CD4-positive, alpha-beta T cell (primary cell): ENCODE measurements around the gene RPP25L. TPM values are rescaled to one million over a fixed set of nuclear protein-coding genes. Genes with fewer than 3 reads are reported as not detected.

Experiments
- ATAC-seq: fragments of 200-7000 bp; cut with Tn5 transposase; one replicate; pipeline ENCODE4 v1.10.0; 2022; ENCODE audit warnings: mild to moderate bottlenecking; ENCODE audit not compliant: poor library complexity
- CTCF ChIA-PET: fragments of 350-600 bp; sonication (Branson Sonifier 250); formaldehyde crosslinking; loops from one replicate; lab custom pipeline; 2021; ENCODE audit warnings: antibody characterized with exemption, inconsistent platforms; lab: Charles Lee
- POLR2A ChIA-PET: fragments of 350-600 bp; sonication (Branson Sonifier 250); formaldehyde crosslinking; loops from one replicate; lab custom pipeline; 2021; ENCODE audit warnings: antibody characterized with exemption, inconsistent platforms; lab: Charles Lee
- DNase-seq, 14 experiments: peaks; one replicate each; pipeline ENCODE4 v3.0.0-alpha.2; 2013 to 2020; ENCODE audit warnings: mixed read lengths in 2 of 14
- H3K27ac ChIP-seq, 2 donors: one replicate each; pipeline versions ENCODE4 v1.5.1 to v1.7.0; 2013; ENCODE audit warnings: low read length in 2 of 2, low read depth in 1 of 2, mild to moderate bottlenecking in 1 of 2
- H3K27me3 ChIP-seq, 2 experiments: 1 replicate in 1 of 2; 2 replicates in 1 of 2; pipeline versions ENCODE4 v1.6.1 to v1.7.0; 2013; ENCODE audit warnings: low read length in 2 of 2, control low read depth in 1 of 2, mild to moderate bottlenecking in 1 of 2, moderate library complexity in 1 of 2; ENCODE audit not compliant: insufficient read depth in 2 of 2, control insufficient read depth in 1 of 2
- H3K36me3 ChIP-seq: one replicate; pipeline ENCODE4 v1.6.1; 2013; ENCODE audit warnings: low read length, control low read depth; ENCODE audit not compliant: insufficient read depth
- H3K4me1 ChIP-seq: one replicate; pipeline ENCODE4 v1.6.1; 2013; ENCODE audit warnings: low read length, control low read depth; ENCODE audit not compliant: insufficient read depth
- H3K4me3 ChIP-seq: one replicate; pipeline ENCODE4 v1.5.1; 2013; ENCODE audit warnings: mild to moderate bottlenecking, low read length, moderate library complexity
- H3K9me3 ChIP-seq, 2 experiments: 1 replicate in 1 of 2; 2 replicates in 1 of 2; pipeline versions ENCODE4 v1.6.1 to v1.7.0; 2013; ENCODE audit warnings: low read length in 2 of 2, mild to moderate bottlenecking in 2 of 2, control low read depth in 1 of 2, moderate library complexity in 1 of 2; ENCODE audit not compliant: control insufficient read depth in 1 of 2, insufficient read depth in 1 of 2
- H3K27ac Mint-ChIP-seq: one replicate; pipeline ENCODE4 v1.8.0; 2020; ENCODE audit warnings: mixed read lengths
- H3K27me3 Mint-ChIP-seq: one replicate; pipeline ENCODE4 v1.8.0; 2021; ENCODE audit warnings: mixed read lengths
- H3K36me3 Mint-ChIP-seq: one replicate; pipeline ENCODE4 v1.8.0; 2021; ENCODE audit warnings: low read depth, mixed read lengths
- H3K4me1 Mint-ChIP-seq: one replicate; pipeline ENCODE4 v1.8.0; 2021; ENCODE audit warnings: low read depth, mixed read lengths
- H3K4me3 Mint-ChIP-seq: one replicate; pipeline ENCODE4 v1.8.0; 2020; ENCODE audit warnings: mild to moderate bottlenecking, mixed read lengths
- H3K9me3 Mint-ChIP-seq: one replicate; pipeline ENCODE4 v1.8.0; 2020; ENCODE audit warnings: mixed read lengths
- intact Hi-C, 2 experiments: fragments of 100-400 bp; cut with DNase I in 1 of 2; cut with micrococcal nuclease in 1 of 2; formaldehyde crosslinking; loops; one replicate each; pipeline versions ENCODE4 v1.15.1 to v1.9.0; 2023 to 2025; cut with DNase I, micrococcal nuclease
- total RNA-seq, 174 experiments: library from RNA in 2 of 174; stranded (reverse) in 2 of 174; gene quantifications; one replicate each; pipeline ENCODE4 v1.2.3 and lab custom pipeline; 2021 to 2026
- TF ChIP-seq, protein P1 (sequence below): fragments of 200-600 bp; IDR thresholded peaks from one replicate; pipeline ENCODE4 v1.8.0; 2022; ENCODE audit warnings: antibody characterized with exemption, mild to moderate bottlenecking

RPP25L gene
- total RNA-seq, 2 experiments from 2014 or later, result 4.6 to 5.7 TPM

DNA sequence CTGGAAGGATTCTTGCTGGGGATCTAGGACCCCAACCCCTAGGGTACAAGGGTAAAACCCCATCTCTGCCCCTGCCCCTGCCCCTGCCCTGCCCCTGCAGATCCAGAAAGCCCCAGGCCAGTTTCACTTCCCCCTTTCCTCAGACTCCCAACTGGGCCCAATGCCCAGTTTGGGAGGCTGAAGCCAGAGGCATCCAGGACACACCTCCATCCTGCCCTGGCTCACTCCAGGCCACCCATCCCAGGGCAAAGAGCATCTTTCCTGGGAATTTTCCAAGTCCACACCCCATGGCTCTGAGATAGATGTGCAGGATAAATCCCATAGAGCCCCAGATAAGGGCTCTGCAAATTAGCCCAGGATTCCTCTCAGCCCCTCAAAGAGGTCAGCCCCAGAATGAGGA lies 39.8 kb downstream of the RPP25L start:
- peaks cover 16 to 17% of the 10 kb centered on the region in 2 experiments for H3K27me3 ChIP-seq
- ChIA-PET CTCF (no interaction called here), POLR2A (no interaction called here)
- H3K4me3 Mint-ChIP-seq, result no peak overlapping the region
- ATAC-seq (no peak), DNase-seq (no peak)
- H3K9me3 ChIP-seq, result peaks cover 0 to 10% of the 10 kb centered on the region in 2 experiments
- TF ChIP-seq, protein P1, sequence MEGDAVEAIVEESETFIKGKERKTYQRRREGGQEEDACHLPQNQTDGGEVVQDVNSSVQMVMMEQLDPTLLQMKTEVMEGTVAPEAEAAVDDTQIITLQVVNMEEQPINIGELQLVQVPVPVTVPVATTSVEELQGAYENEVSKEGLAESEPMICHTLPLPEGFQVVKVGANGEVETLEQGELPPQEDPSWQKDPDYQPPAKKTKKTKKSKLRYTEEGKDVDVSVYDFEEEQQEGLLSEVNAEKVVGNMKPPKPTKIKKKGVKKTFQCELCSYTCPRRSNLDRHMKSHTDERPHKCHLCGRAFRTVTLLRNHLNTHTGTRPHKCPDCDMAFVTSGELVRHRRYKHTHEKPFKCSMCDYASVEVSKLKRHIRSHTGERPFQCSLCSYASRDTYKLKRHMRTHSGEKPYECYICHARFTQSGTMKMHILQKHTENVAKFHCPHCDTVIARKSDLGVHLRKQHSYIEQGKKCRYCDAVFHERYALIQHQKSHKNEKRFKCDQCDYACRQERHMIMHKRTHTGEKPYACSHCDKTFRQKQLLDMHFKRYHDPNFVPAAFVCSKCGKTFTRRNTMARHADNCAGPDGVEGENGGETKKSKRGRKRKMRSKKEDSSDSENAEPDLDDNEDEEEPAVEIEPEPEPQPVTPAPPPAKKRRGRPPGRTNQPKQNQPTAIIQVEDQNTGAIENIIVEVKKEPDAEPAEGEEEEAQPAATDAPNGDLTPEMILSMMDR, result no peak
- no peaks in the 10 kb centered on the region for H3K36me3 ChIP-seq
- H3K4me3 ChIP-seq, result no peak overlapping the region
- peaks cover under 1% of the 10 kb centered on the region for H3K4me1 Mint-ChIP-seq
- H3K9me3 Mint-ChIP-seq, result no peaks in the 10 kb centered on the region
- H3K27me3 Mint-ChIP-seq, result peaks cover 76% of the 10 kb centered on the region
- no peaks in the 10 kb centered on the region for H3K36me3 Mint-ChIP-seq
- intact Hi-C loops, result no loop called here
- no peaks in the 10 kb centered on the region for H3K4me1 ChIP-seq
- no peak overlapping the region for H3K27ac ChIP-seq
- no peak overlapping the region for H3K27ac Mint-ChIP-seq

DNA sequence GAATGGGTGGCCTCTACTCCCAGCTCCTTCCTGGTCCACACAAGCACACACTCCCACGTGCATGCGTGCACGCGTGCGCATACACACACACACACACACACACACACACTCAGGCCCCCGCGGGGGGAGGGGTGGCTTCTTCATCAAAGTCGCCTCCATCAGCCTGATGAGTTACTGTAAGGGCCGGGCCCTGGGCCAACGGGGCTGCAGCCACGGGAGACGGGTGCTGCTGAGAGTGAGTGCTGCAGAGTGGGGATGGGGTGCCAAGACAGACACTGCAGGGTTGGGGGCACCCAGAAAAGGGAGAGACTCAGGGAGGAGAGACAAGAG lies 40.5 kb downstream of the RPP25L start:
- POLR2A ChIA-PET, result no interaction called here
- Histone ChIP-seq H3K4me3 (no peak overlapping the region), H3K36me3 (no peaks in the 10 kb centered on the region), H3K27ac (no peak overlapping the region), H3K27me3 (peaks cover 12 to 15% of the 10 kb centered on the region in 2 experiments), H3K4me1 (no peaks in the 10 kb centered on the region), H3K9me3 (peaks cover 0 to 5% of the 10 kb centered on the region in 2 experiments)
- Mint-ChIP-seq H3K9me3 (no peaks in the 10 kb centered on the region), H3K36me3 (no peaks in the 10 kb centered on the region), H3K27me3 (peaks cover 76% of the 10 kb centered on the region), H3K4me3 (no peak overlapping the region), H3K27ac (no peak overlapping the region), H3K4me1 (no peaks in the 10 kb centered on the region)
- intact Hi-C loops, result no loop called here
- no peak for ATAC-seq
- CTCF ChIA-PET, result no interaction called here
- TF ChIP-seq, protein P1, result no peak
- no peak for DNase-seq

DNA sequence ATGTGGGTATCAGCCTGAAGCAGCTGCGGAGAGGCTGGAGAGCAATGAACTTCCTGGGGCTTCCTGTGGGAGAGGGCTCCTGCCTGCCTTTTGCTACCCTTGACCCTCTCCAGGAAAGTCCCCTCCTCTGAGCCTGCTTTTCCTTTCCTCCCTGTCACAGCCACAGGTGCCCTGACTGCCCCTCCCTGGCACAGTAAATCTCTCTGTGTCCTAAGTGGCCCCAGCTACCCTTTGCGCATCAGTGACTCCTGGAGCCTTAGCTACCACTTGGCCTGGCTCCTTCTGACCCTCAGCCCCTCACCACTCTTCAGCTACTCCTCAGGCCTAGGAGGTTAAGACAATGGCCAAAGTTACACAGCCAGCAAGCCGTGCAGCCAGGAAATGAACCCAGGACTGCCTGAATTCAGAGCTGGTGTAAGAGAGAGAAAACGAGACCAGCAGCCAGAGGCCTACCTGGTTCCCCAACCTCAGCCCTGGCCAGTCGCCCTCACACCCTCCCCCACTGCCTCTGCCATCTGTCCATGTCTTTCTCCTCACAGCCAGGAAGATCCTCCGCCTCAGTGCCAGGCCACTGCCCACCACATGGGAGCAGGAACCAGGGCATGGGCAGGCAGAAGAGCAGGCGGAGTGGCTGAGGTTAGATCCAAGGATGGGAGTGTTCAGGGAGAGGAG lies 41.0 kb downstream of the RPP25L start:
- Mint-ChIP-seq H3K4me1 (no peaks in the 10 kb centered on the region), H3K27ac (no peak overlapping the region), H3K36me3 (no peaks in the 10 kb centered on the region), H3K27me3 (peaks cover 71% of the 10 kb centered on the region), H3K9me3 (no peaks in the 10 kb centered on the region), H3K4me3 (no peak overlapping the region)
- intact Hi-C loops, result no loop called here
- Histone ChIP-seq H3K27ac (no peak overlapping the region), H3K27me3 (peaks cover 15% of the 10 kb centered on the region in 2 experiments), H3K36me3 (no peaks in the 10 kb centered on the region), H3K4me3 (no peak overlapping the region), H3K4me1 (no peaks in the 10 kb centered on the region), H3K9me3 (peaks cover 0 to 1% of the 10 kb centered on the region in 2 experiments)
- TF ChIP-seq, protein P1, result no peak
- ATAC-seq (no peak), DNase-seq (no peak)
- ChIA-PET POLR2A (no interaction called here), CTCF (no interaction called here)
